ENCODE results near the gene SMDT1. TPM values are rescaled to one million over a fixed set of nuclear protein-coding genes. Genes with fewer than 3 reads are reported as not detected.

Gene SMDT1
- total RNA-seq, 1 experiment from 2014 or later: 5.6 TPM

Other genes with a start within 250 kb of the SMDT1 start
- gene SREBF2, start 246.6 kb upstream of the SMDT1 start, total RNA-seq (2014; rRNA removed; shearing (Covaris generic)): 93.8 and 118 TPM in 2 replicates
- gene SHISA8, start 164.6 kb upstream of the SMDT1 start, total RNA-seq (2014; rRNA removed; shearing (Covaris generic)): 3.2 TPM in 2 replicates
- 1.1 and 1.2 TPM in 2 replicates for gene TNFRSF13C, start 152.9 kb upstream of the SMDT1 start, total RNA-seq (2014; rRNA removed; shearing (Covaris generic))
- gene CENPM, start 132.5 kb upstream of the SMDT1 start, total RNA-seq (2014; rRNA removed; shearing (Covaris generic)): 56.7 and 66.3 TPM in 2 replicates
- 8.1 and 11.0 TPM in 2 replicates for gene SEPTIN3, start 110.3 kb upstream of the SMDT1 start, total RNA-seq (2014; rRNA removed; shearing (Covaris generic))
- gene WBP2NL, start 80.9 kb upstream of the SMDT1 start, total RNA-seq (2014; rRNA removed; shearing (Covaris generic)): not detected in 2 replicates
- 30.9 and 44.5 TPM in 2 replicates for gene NAGA, start 8.9 kb upstream of the SMDT1 start, total RNA-seq (2014; rRNA removed; shearing (Covaris generic))
- gene PHETA2, start 5.5 kb upstream of the SMDT1 start, total RNA-seq (2014; rRNA removed; shearing (Covaris generic)): 10.3 and 11.5 TPM in 2 replicates
- 62.3 and 65.0 TPM in 2 replicates for gene NDUFA6, start 11.1 kb downstream of the SMDT1 start, total RNA-seq (2014; rRNA removed; shearing (Covaris generic))
- 1.0 and 1.4 TPM in 2 replicates for gene CYP2D6, start 51.1 kb downstream of the SMDT1 start, total RNA-seq (2014; rRNA removed; shearing (Covaris generic))
- 39.8 and 56.4 TPM in 2 replicates for gene TCF20, start 191.0 kb downstream of the SMDT1 start, total RNA-seq (2014; rRNA removed; shearing (Covaris generic))